IMR-90 (cell line): ENCODE measurements around the gene IFT74. TPM values are rescaled to one million over a fixed set of nuclear protein-coding genes. Genes with fewer than 3 reads are reported as not detected.

Experiments used
- ATAC-seq: fragments of 200-7000 bp; cut with Tn5 transposase; 2 replicates; pipeline ENCODE4 v1.9.1; 2020; ENCODE audit warnings: low read depth, mild to moderate bottlenecking, moderate library complexity
- BruUV-seq: library from RNA; stranded (reverse); fragments of 400-500 nt; replicated peaks from 2 replicates; lab custom pipeline; 2021; lab: Mats Ljungman, UMichigan
- CTCF ChIA-PET: fragments of 300-600 bp; formaldehyde crosslinking; extraction: SDS; loops from one replicate; lab custom pipeline; 2021; ENCODE audit warnings: antibody characterized with exemption; lab: Yijun Ruan, JAX
- POLR2A ChIA-PET: fragments of 300-600 bp; sonication (Branson Sonifier 250); formaldehyde crosslinking; loops from one replicate; lab custom pipeline; 2022; ENCODE audit warnings: antibody characterized with exemption; ENCODE audit not compliant: unreplicated experiment; lab: Charles Lee
- DNase-seq: peaks from one replicate; pipeline ENCODE4 v3.0.0; 2013
- H2AFZ ChIP-seq: replicated peaks from 2 replicates; pipeline ENCODE3; 2013; ENCODE audit warnings: low read length, mild to moderate bottlenecking; ENCODE audit not compliant: poor library complexity
- H2AK5ac ChIP-seq: 2 replicates; pipeline ENCODE4 v1.6.1; 2013; ENCODE audit warnings: low read depth, low read length, inconsistent platforms
- H2AK9ac ChIP-seq: replicated peaks from 2 replicates; pipeline ENCODE3; 2013; ENCODE audit warnings: mild to moderate bottlenecking, low read depth, low read length, moderate library complexity; ENCODE audit not compliant: poor library complexity
- H2BK120ac ChIP-seq: 2 replicates; pipeline ENCODE4 v1.6.1; 2013; ENCODE audit warnings: low read depth, low read length, inconsistent platforms
- H2BK15ac ChIP-seq: 3 replicates; pipeline ENCODE4 v1.6.1; 2013; ENCODE audit warnings: low read depth, low read length, inconsistent platforms
- H2BK20ac ChIP-seq: 2 replicates; pipeline ENCODE4 v1.6.1; 2013; ENCODE audit warnings: low read depth, mild to moderate bottlenecking, inconsistent platforms, low read length, moderate library complexity
- H2BK5ac ChIP-seq: 2 replicates; pipeline ENCODE4 v1.6.1; 2013; ENCODE audit warnings: mild to moderate bottlenecking, low read depth, low read length, inconsistent platforms; ENCODE audit not compliant: poor library complexity, severe bottlenecking
- H3K14ac ChIP-seq: replicated peaks from 2 replicates; pipeline ENCODE4 v1.6.1; 2013; ENCODE audit warnings: low read depth, low read length, inconsistent platforms
- H3K18ac ChIP-seq: 2 replicates; pipeline ENCODE4 v1.6.1; 2013; ENCODE audit warnings: low read depth, low read length, control low read depth
- H3K23ac ChIP-seq: 2 replicates; pipeline ENCODE4 v1.6.1; 2013; ENCODE audit warnings: low read depth, low read length, inconsistent platforms
- H3K27ac ChIP-seq: 2 replicates; pipeline ENCODE4 v1.5.1; 2013; ENCODE audit warnings: mild to moderate bottlenecking, control low read depth, low read length; ENCODE audit not compliant: insufficient read depth
- H3K27me3 ChIP-seq: 2 replicates; pipeline ENCODE4 v1.6.1; 2013; ENCODE audit warnings: low read length; ENCODE audit not compliant: control insufficient read depth, insufficient read depth
- H3K36me3 ChIP-seq: 2 replicates; pipeline ENCODE4 v1.6.1; 2013; ENCODE audit warnings: low read length, mixed read lengths; ENCODE audit not compliant: control insufficient read depth, insufficient read depth
- H3K4ac ChIP-seq: 2 replicates; pipeline ENCODE4 v1.6.1; 2013; ENCODE audit warnings: low read depth, low read length, inconsistent platforms
- H3K4me1 ChIP-seq: 2 replicates; pipeline ENCODE4 v1.6.1; 2013; ENCODE audit warnings: low read length, mixed read lengths; ENCODE audit not compliant: control insufficient read depth, insufficient read depth
- H3K4me2 ChIP-seq: 2 replicates; pipeline ENCODE4 v1.6.1; 2013; ENCODE audit warnings: low read depth, mild to moderate bottlenecking, control low read depth, low read length, moderate library complexity
- H3K4me3 ChIP-seq: 2 replicates; pipeline ENCODE4 v1.5.1; 2013; ENCODE audit warnings: low read depth, mild to moderate bottlenecking, control low read depth, low read length, moderate library complexity; ENCODE audit not compliant: insufficient read depth
- H3K56ac ChIP-seq: 2 replicates; pipeline ENCODE4 v1.6.1; 2013; ENCODE audit warnings: low read length, inconsistent platforms; ENCODE audit not compliant: insufficient read depth; ENCODE audit errors: extremely low read depth
- H3K79me1 ChIP-seq, 2 experiments: 2 replicates each; pipeline ENCODE4 v1.6.1; 2013; ENCODE audit warnings: low read length in 2 of 2, inconsistent platforms in 1 of 2, low read depth in 1 of 2
- H3K9ac ChIP-seq: 2 replicates; pipeline ENCODE4 v1.6.1; 2013; ENCODE audit warnings: low read depth, low read length, control low read depth
- H3K9me1 ChIP-seq: 2 replicates; pipeline ENCODE4 v1.6.1; 2013; ENCODE audit warnings: low read length, inconsistent platforms; ENCODE audit not compliant: insufficient read depth
- H3K9me3 ChIP-seq: 2 replicates; pipeline ENCODE4 v1.6.1; 2013; ENCODE audit warnings: low read length; ENCODE audit not compliant: control insufficient read depth, insufficient read depth
- H4K20me1 ChIP-seq: 2 replicates; pipeline ENCODE4 v1.6.1; 2013; ENCODE audit warnings: low read length, inconsistent platforms; ENCODE audit not compliant: insufficient read depth
- H4K5ac ChIP-seq: 2 replicates; pipeline ENCODE4 v1.6.1; 2013; ENCODE audit warnings: mild to moderate bottlenecking, low read depth, low read length, control low read depth
- H4K8ac ChIP-seq, 2 experiments: 2 replicates each; pipeline ENCODE4 v1.6.1; 2013; ENCODE audit warnings: low read depth in 2 of 2, low read length in 2 of 2, control low read depth in 1 of 2, inconsistent platforms in 1 of 2
- H4K91ac ChIP-seq: 2 replicates; pipeline ENCODE4 v1.6.1; 2013; ENCODE audit warnings: low read depth, low read length, inconsistent platforms; ENCODE audit not compliant: insufficient read depth
- BHLHE40 ChIP-seq: fragments of 150-350 bp; IDR thresholded peaks from 2 replicates; pipeline ENCODE4 v1.6.1; 2016; ENCODE audit warnings: mild to moderate bottlenecking, low read depth, low read length
- CEBPB ChIP-seq: IDR thresholded peaks from 2 replicates; pipeline ENCODE4 v1.6.1; 2012; ENCODE audit warnings: low read depth, low read length, improper control_type of control experiment
- CHD1 ChIP-seq: IDR thresholded peaks from 2 replicates; pipeline ENCODE4 v1.6.1; 2012; ENCODE audit warnings: low read depth, low read length, improper control_type of control experiment
- CTCF ChIP-seq: conservative IDR thresholded peaks from 2 replicates; pipeline ENCODE4 v1.5.1; 2012; ENCODE audit warnings: mild to moderate bottlenecking, low read depth, low read length, improper control_type of control experiment
- ELK1 ChIP-seq: fragments of 150-350 bp; IDR thresholded peaks from 2 replicates; pipeline ENCODE4 v1.6.1; 2016; ENCODE audit warnings: low read depth, mild to moderate bottlenecking, low read length, moderate library complexity, borderline replicate concordance
- FOS ChIP-seq: fragments of 150-350 bp; IDR thresholded peaks from 2 replicates; pipeline ENCODE4 v1.6.1; 2016; ENCODE audit warnings: low read depth, low read length
- MAFK ChIP-seq: IDR thresholded peaks from 2 replicates; pipeline ENCODE4 v1.6.1; 2012; ENCODE audit warnings: low read depth, low read length, improper control_type of control experiment
- MAZ ChIP-seq: IDR thresholded peaks from 2 replicates; pipeline ENCODE4 v1.6.1; 2012; ENCODE audit warnings: low read depth, mild to moderate bottlenecking, low read length, improper control_type of control experiment, moderate library complexity, borderline replicate concordance
- MXI1 ChIP-seq: IDR thresholded peaks from 2 replicates; pipeline ENCODE4 v1.6.1; 2012; ENCODE audit warnings: low read depth, mild to moderate bottlenecking, low read length, moderate library complexity, borderline replicate concordance
- NFE2L2 ChIP-seq: fragments of 150-350 bp; IDR thresholded peaks from 2 replicates; pipeline ENCODE4 v1.6.1; 2016; ENCODE audit warnings: low read depth, mild to moderate bottlenecking, low read length
- POLR2A ChIP-seq: IDR thresholded peaks from 2 replicates; pipeline ENCODE4 v1.6.1; 2012; ENCODE audit warnings: mild to moderate bottlenecking, low read depth, low read length
- RAD21 ChIP-seq: IDR thresholded peaks from 2 replicates; pipeline ENCODE4 v1.6.1; 2012; ENCODE audit warnings: low read length, improper control_type of control experiment
- RCOR1 ChIP-seq: IDR thresholded peaks from 2 replicates; pipeline ENCODE4 v1.6.1; 2012; ENCODE audit warnings: mild to moderate bottlenecking, low read length, improper control_type of control experiment; ENCODE audit not compliant: insufficient replicate concordance
- RFX5 ChIP-seq: IDR thresholded peaks from 2 replicates; pipeline ENCODE4 v1.8.0; 2012; ENCODE audit warnings: low read depth, mild to moderate bottlenecking, low read length, moderate library complexity
- SMC3 ChIP-seq: fragments of 150-350 bp; IDR thresholded peaks from 2 replicates; pipeline ENCODE4 v1.6.1; 2016; ENCODE audit warnings: low read depth, mild to moderate bottlenecking, antibody characterized with exemption, low read length, moderate library complexity
- USF2 ChIP-seq: fragments of 150-350 bp; IDR thresholded peaks from 2 replicates; pipeline ENCODE4 v1.6.1; 2017; ENCODE audit warnings: mild to moderate bottlenecking, antibody characterized with exemption, low read length, low read depth
- WGBS, 2 experiments: methylation state at CpG; one replicate each; pipeline versions ENCODE4 v1.1.5 to v1.1.7; 2013; ENCODE audit warnings: missing lambda C conversion rate in 2 of 2; ENCODE audit not compliant: insufficient read length in 1 of 2; ENCODE audit errors: extremely low coverage in 2 of 2; 5-methylcytosine and 5-hydroxymethylcytosine counted together
- dilution Hi-C: fragments of 300-500 bp; cut with HindIII; formaldehyde crosslinking; loops from one replicate; pipeline ENCODE4 v1.14.3; 2018; ENCODE audit warnings: low sequenced_read_pairs; ENCODE audit not compliant: unreplicated experiment
- in situ Hi-C: fragments of 300-500 bp; cut with MboI; formaldehyde crosslinking; loops from 3 replicates; pipeline ENCODE4 v1.14.3; 2019; ENCODE audit warnings: low sequenced_read_pairs, inconsistent platforms, mixed read lengths
- intact Hi-C: fragments of 100-400 bp; cut with micrococcal nuclease; formaldehyde crosslinking; loops from 2 replicates; pipeline ENCODE4 v1.10.0; 2022
- polyA plus RNA-seq, 3 experiments: library from polyadenylated mRNA; depleted of rRNA; stranded (reverse); fragments of >200 nt; gene quantifications; 2 replicates each; pipeline ENCODE4 v1.2.3, GENCODE V29; 2012; ENCODE audit warnings: low replicate concordance in 1 of 3
- total RNA-seq: library from RNA; depleted of rRNA; stranded (reverse); fragments of >200 nt; gene quantifications from 2 replicates; pipeline ENCODE4 v1.2.3, GENCODE V29; 2012

The IFT74 gene
- total and polyA plus RNA-seq, 2 of the 4 experiments (the other 2 are of a cell fraction): 4.6 to 12.2 TPM

GRCh38 chr9:27109621-27110020, 153.4 kb downstream of the IFT74 start:
- no CpG with 5 or more reads among the region's 2 CpGs for WGBS, 2 experiments
- peak overlapping the region; percentile 88 for H2AFZ ChIP-seq
- H3K4ac ChIP-seq: peak overlapping the region; percentile 96
- peak overlapping the region; percentile 100 for H3K18ac ChIP-seq
- peak overlapping the region; percentile 37; the same call in 2 of the 3 replicates for H2BK15ac ChIP-seq
- no peaks in the 10 kb centered on the region for H4K20me1 ChIP-seq
- in situ Hi-C loops (no loop called here), dilution Hi-C loops (no loop called here), intact Hi-C loops (loop anchor here (1.0 to 10.0 kb wide), 3 partner anchors 76 to 167 kb away; partner anchors contain the start of gene PLAA)
- TF ChIP-seq USF2 (no peak), CTCF (no peak), MAZ (no peak), MXI1 (no peak), MAFK (no peak), BHLHE40 (no peak), RCOR1 (no peak), CEBPB (no peak), CHD1 (no peak), RFX5 (no peak), RAD21 (no peak), FOS (no peak), ELK1 (no peak), SMC3 (no peak), POLR2A (no peak), NFE2L2 (no peak)
- peak overlapping the region; percentile 96 for H2BK5ac ChIP-seq
- POLR2A ChIA-PET: no interaction called here
- H4K91ac ChIP-seq: peak overlapping the region; percentile 98
- peak overlapping the region; percentile 98 for H3K23ac ChIP-seq
- H3K9me1 ChIP-seq: no peaks in the 10 kb centered on the region
- H3K27ac ChIP-seq: peak overlapping the region; percentile 95
- H3K4me1 ChIP-seq: peaks cover 11% of the 10 kb centered on the region
- peak overlapping the region; percentile 99 for H3K9ac ChIP-seq
- peak overlapping the region; percentile 57 for H3K4me2 ChIP-seq
- H4K8ac ChIP-seq: peak overlapping the region; percentile 59 to 96
- H2AK9ac ChIP-seq: peak overlapping the region; percentile 89
- peak overlapping the region; percentile 57; the same call in 1 of the 2 replicates for H2AK5ac ChIP-seq
- peaks cover 4% of the 10 kb centered on the region; the same call in 1 of the 2 replicates for H3K36me3 ChIP-seq
- no peaks in the 10 kb centered on the region for H3K9me3 ChIP-seq
- peak overlapping the region; percentile 95 for H3K56ac ChIP-seq
- H3K27me3 ChIP-seq: no peaks in the 10 kb centered on the region
- H3K79me1 ChIP-seq: peaks cover 2 to 34% of the 10 kb centered on the region in 2 experiments
- peak overlapping the region; percentile 55 for H3K4me3 ChIP-seq
- H4K5ac ChIP-seq: peak overlapping the region; percentile 91
- ATAC-seq (peak; percentile 11), DNase-seq (no peak)
- H2BK120ac ChIP-seq: peak overlapping the region; percentile 99
- TSS peak; percentile 28 for BruUV-seq
- peak overlapping the region; percentile 100 for H3K14ac ChIP-seq
- peak overlapping the region; percentile 96 for H2BK20ac ChIP-seq
- CTCF ChIA-PET: no interaction called here
